Mucosa of stomach (tissue), 1 donor: ENCODE measurements around the gene CALHM1.
"Not testable (repeated sequence)": the region's sequence is repeated elsewhere in the genome, so short reads cannot be mapped to it uniquely, and the experiment has no call there.

Source experiments
- H3K27me3 ChIP-seq: one replicate; pipeline ENCODE4 v1.7.0; 2013; ENCODE audit warnings: mild to moderate bottlenecking, low read length; ENCODE audit not compliant: control insufficient read depth, insufficient read depth
- H3K36me3 ChIP-seq: one replicate; pipeline ENCODE4 v1.7.0; 2013; ENCODE audit warnings: low read length; ENCODE audit not compliant: control insufficient read depth, insufficient read depth
- H3K4me1 ChIP-seq: one replicate; pipeline ENCODE4 v1.7.0; 2013; ENCODE audit warnings: mild to moderate bottlenecking, low read length; ENCODE audit not compliant: control insufficient read depth, insufficient read depth
- H3K4me3 ChIP-seq: one replicate; pipeline ENCODE4 v1.7.0; 2013; ENCODE audit warnings: low read length
- H3K9ac ChIP-seq: one replicate; pipeline ENCODE4 v1.7.0; 2013; ENCODE audit warnings: mild to moderate bottlenecking, low read length, moderate library complexity
- H3K9me3 ChIP-seq: one replicate; pipeline ENCODE4 v1.7.0; 2013; ENCODE audit warnings: mild to moderate bottlenecking, low read length, moderate library complexity; ENCODE audit not compliant: control insufficient read depth
- donor health status: Pancreatic carcinoma.

The CALHM1 gene

GRCh38 chr10:103458720-103459119, at the start of gene CALHM1:
CALHM1 (minus strand) TSS chr10:103458900; CDS start chr10:103458751, 149 bp downstream.
- H3K4me1 ChIP-seq = no peaks in the 10 kb centered on the region
- H3K9ac ChIP-seq = no peak within 1 kb of the TSS
- no peaks in the 10 kb centered on the region for H3K36me3 ChIP-seq
- no peaks in the 10 kb centered on the region for H3K27me3 ChIP-seq
- no peak within 1 kb of the TSS for H3K4me3 ChIP-seq
- H3K9me3 ChIP-seq = no peaks in the 10 kb centered on the region

- Histone ChIP-seq H3K9ac (no peak overlapping the region), H3K27me3 (no peaks in the 10 kb centered on the region), H3K4me1 (peaks cover 4% of the 10 kb centered on the region), H3K36me3 (no peaks in the 10 kb centered on the region), H3K4me3 (no peak overlapping the region), H3K9me3 (no peaks in the 10 kb centered on the region)
Measured at GRCh38 chr10:103507235-103508191, 48.8 kb upstream of the CALHM1 start.

GRCh38 chr10:103506061-103506460, 47.4 kb upstream of the CALHM1 start:
- Histone ChIP-seq H3K27me3 (peaks cover 2% of the 10 kb centered on the region), H3K9ac (no peak overlapping the region), H3K9me3 (no peaks in the 10 kb centered on the region), H3K4me3 (no peak overlapping the region), H3K4me1 (no peaks in the 10 kb centered on the region), H3K36me3 (no peaks in the 10 kb centered on the region)

- H3K9ac ChIP-seq = no peak overlapping the region
Measured at GRCh38 chr10:103504181-103504783, 45.6 kb upstream of the CALHM1 start.

GRCh38 chr10:103503777-103504176, 45.1 kb upstream of the CALHM1 start:
- not testable (repeated sequence) for H3K9ac ChIP-seq, H3K9me3 ChIP-seq, H3K4me3 ChIP-seq, H3K4me1 ChIP-seq, H3K36me3 ChIP-seq
- peaks cover 15% of the 10 kb centered on the region for H3K27me3 ChIP-seq

More at GRCh38 chr10:103504181-103504783, 45.6 kb upstream of the CALHM1 start:
- peaks cover 12% of the 10 kb centered on the region for H3K27me3 ChIP-seq
- H3K4me3 ChIP-seq = no peak overlapping the region
- no peaks in the 10 kb centered on the region for H3K9me3 ChIP-seq
- no peaks in the 10 kb centered on the region for H3K36me3 ChIP-seq
- no peaks in the 10 kb centered on the region for H3K4me1 ChIP-seq

GRCh38 chr10:103502849-103503660, 44.4 kb upstream of the CALHM1 start:
- Histone ChIP-seq H3K4me3 (no peak overlapping the region), H3K36me3 (no peaks in the 10 kb centered on the region), H3K4me1 (no peaks in the 10 kb centered on the region), H3K9ac (no peak overlapping the region), H3K9me3 (no peaks in the 10 kb centered on the region), H3K27me3 (peaks cover 15% of the 10 kb centered on the region)

GRCh38 chr10:103501186-103501585, 42.5 kb upstream of the CALHM1 start:
- no peaks in the 10 kb centered on the region for H3K36me3 ChIP-seq
- peaks cover 15% of the 10 kb centered on the region for H3K27me3 ChIP-seq
- H3K4me3 ChIP-seq = no peak overlapping the region
- no peaks in the 10 kb centered on the region for H3K4me1 ChIP-seq
- no peaks in the 10 kb centered on the region for H3K9me3 ChIP-seq
- no peak overlapping the region for H3K9ac ChIP-seq

GRCh38 chr10:103500481-103500880, 41.8 kb upstream of the CALHM1 start:
- Histone ChIP-seq H3K9ac (no peak overlapping the region), H3K27me3 (peaks cover 18% of the 10 kb centered on the region), H3K4me1 (no peaks in the 10 kb centered on the region), H3K36me3 (no peaks in the 10 kb centered on the region), H3K4me3 (no peak overlapping the region), H3K9me3 (no peaks in the 10 kb centered on the region)

GRCh38 chr10:103499881-103500280, 41.2 kb upstream of the CALHM1 start:
- no peak overlapping the region for H3K4me3 ChIP-seq
- H3K9me3 ChIP-seq = no peaks in the 10 kb centered on the region
- peaks cover under 1% of the 10 kb centered on the region for H3K4me1 ChIP-seq
- no peak overlapping the region for H3K9ac ChIP-seq
- H3K27me3 ChIP-seq = peaks cover 24% of the 10 kb centered on the region
- no peaks in the 10 kb centered on the region for H3K36me3 ChIP-seq

GRCh38 chr10:103498936-103499638, 40.4 kb upstream of the CALHM1 start:
- H3K36me3 ChIP-seq = no peaks in the 10 kb centered on the region
- H3K9me3 ChIP-seq = no peaks in the 10 kb centered on the region
- no peak overlapping the region for H3K9ac ChIP-seq
- peaks cover 32% of the 10 kb centered on the region for H3K27me3 ChIP-seq
- H3K4me1 ChIP-seq = peaks cover 6% of the 10 kb centered on the region
- no peak overlapping the region for H3K4me3 ChIP-seq

GRCh38 chr10:103497161-103497915, 38.6 kb upstream of the CALHM1 start:
- Histone ChIP-seq H3K4me3 (no peak overlapping the region), H3K36me3 (no peaks in the 10 kb centered on the region), H3K27me3 (peaks cover 48% of the 10 kb centered on the region), H3K9ac (no peak overlapping the region), H3K4me1 (peaks cover 6% of the 10 kb centered on the region), H3K9me3 (no peaks in the 10 kb centered on the region)
